NOMO-1 treated with DMSO at 0.1 percent for 48 hours (cell line): ENCODE measurements around the gene NME4.

Experiments used
- DNase-seq: peaks from one replicate; lab custom pipeline; 2025; ENCODE audit not compliant: unreplicated experiment; lab: John Stamatoyannopoulos, UW

Gene NME4

GRCh38 chr16:425082-425718 is 28.2 kb downstream of the NME4 start, which contains the start of gene RAB11FIP3:
TSS of gene RAB11FIP3 (plus strand) at chr16:425649. CDS start at chr16:426007, 358 bp downstream.
- peak; percentile 60 for DNase-seq

GRCh38 chr16:425740-426114 is 28.7 kb downstream of the NME4 start:
- DNase-seq: no peak

GRCh38 chr16:426115-426905 is 29.3 kb downstream of the NME4 start:
- DNase-seq: no peak

GRCh38 chr16:426906-427249 is 29.9 kb downstream of the NME4 start:
- DNase-seq: no peak

- no peak for DNase-seq
Observed at GRCh38 chr16:427250-427649, 30.3 kb downstream of the NME4 start.

GRCh38 chr16:430904-431303 is 33.9 kb downstream of the NME4 start:
- DNase-seq: no peak

GRCh38 chr16:440627-441026 is 43.6 kb downstream of the NME4 start:
- no peak for DNase-seq

- no peak for DNase-seq
Observed at GRCh38 chr16:441447-441846, 44.4 kb downstream of the NME4 start.

GRCh38 chr16:442976-443375 is 46.0 kb downstream of the NME4 start:
- no peak for DNase-seq

GRCh38 chr16:444027-444426 is 47.0 kb downstream of the NME4 start:
- DNase-seq: no peak

- no peak for DNase-seq
Observed at GRCh38 chr16:445566-445965, 48.6 kb downstream of the NME4 start.
